ENCODE data around the gene OPHN1. TPM values are rescaled to one million over a fixed set of nuclear protein-coding genes. Genes with fewer than 3 reads are reported as not detected.

OPHN1 gene
- total and polyA plus RNA-seq, 2 donors (not counting 3 experiments of a cell fraction or from before 2014, with no cell fraction given), result 3.9 to 6.7 TPM

DNA sequence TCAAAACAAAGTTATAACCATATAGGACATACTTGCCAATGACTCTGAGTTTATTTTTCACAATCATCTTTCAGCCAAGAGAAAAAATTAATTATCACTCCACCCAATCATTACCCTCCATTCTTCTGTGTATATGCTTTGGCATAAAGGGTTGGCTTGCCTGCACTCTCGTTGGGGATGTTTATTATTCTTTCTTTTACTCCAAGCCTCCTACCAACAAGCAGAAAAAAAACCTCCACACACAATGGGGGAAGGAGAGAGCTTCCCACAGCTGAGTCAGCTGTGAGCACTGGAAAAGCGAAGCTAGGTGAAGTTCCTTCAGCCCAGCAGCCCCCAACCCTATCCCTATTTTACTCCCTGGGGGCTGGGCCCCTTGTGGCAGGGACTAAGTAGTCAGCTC, 1.5 kb downstream of the OPHN1 start:
- peak; percentile 41 for DNase-seq (ENCODE audit: low read depth, low spot score)
- ChIA-PET POLR2A (no interaction called here), CTCF (interaction anchor here (1.1 to 1.9 kb wide), 2 partner anchors 12 to 31 kb away, joined by 3 to 4 read pairs; no protein-coding TSS in a partner anchor)
- Histone ChIP-seq H3K79me2 (ENCODE audit: control insufficient read depth, insufficient read depth, low read length) (no peaks in the 10 kb centered on the region), H3K9ac (replicated peaks; ENCODE audit: extremely low read depth, insufficient read depth, low read length) (no peak overlapping the region), H3K4me3 (replicated peaks in 1 of 3; ENCODE audit: insufficient read depth in 1 of 3, low read depth in 1 of 3, low read length in 3 of 3) (no peak overlapping the region), H3K4me2 (ENCODE audit: insufficient read depth, low read length) (no peak overlapping the region), H3K9me1 (replicated peaks; ENCODE audit: control insufficient read depth, extremely low read depth, insufficient read depth, low read length) (no peaks in the 10 kb centered on the region), H3K4me1 (ENCODE audit: control insufficient read depth, extremely low read depth, insufficient read depth, low read length) (peaks cover 9% of the 10 kb centered on the region), H3K36me3 (ENCODE audit: control insufficient read depth in 2 of 2, extremely low read depth in 1 of 2, insufficient read depth in 2 of 2, low read length in 2 of 2) (no peaks in the 10 kb centered on the region), H4K20me1 (replicated peaks; ENCODE audit: control insufficient read depth, extremely low read depth, insufficient read depth, low read length) (no peaks in the 10 kb centered on the region), H3K27me3 (ENCODE audit: control insufficient read depth in 2 of 2, insufficient read depth in 2 of 2, low read length in 2 of 2) (no peaks in the 10 kb centered on the region), H2AFZ (ENCODE audit: low read depth, low read length) (no peak overlapping the region), H3K27ac (ENCODE audit: insufficient read depth, low read depth, low read length) (no peak overlapping the region), H3K9me3 (replicated peaks; ENCODE audit: control insufficient read depth, insufficient read depth, low read length) (no peaks in the 10 kb centered on the region)
- no peak for TF ChIP-seq JUN (IDR thresholded peaks at IDR 0.05; ENCODE audit: borderline replicate concordance, insufficient read depth, insufficient read length, low read depth)
- dilution Hi-C loops (cut with MboI; ENCODE audit: extremely low pct_ligation_motif_present, low sequenced_read_pairs) (no loop called here), intact Hi-C loops (cut with micrococcal nuclease) (loop anchor here (5.0 kb wide), 1 partner anchor 65 kb away; the partner anchor contains the start of gene YIPF6)
- BruUV-seq (replicated peaks), result no TSS peak
- no peak for FAIRE-seq

DNA sequence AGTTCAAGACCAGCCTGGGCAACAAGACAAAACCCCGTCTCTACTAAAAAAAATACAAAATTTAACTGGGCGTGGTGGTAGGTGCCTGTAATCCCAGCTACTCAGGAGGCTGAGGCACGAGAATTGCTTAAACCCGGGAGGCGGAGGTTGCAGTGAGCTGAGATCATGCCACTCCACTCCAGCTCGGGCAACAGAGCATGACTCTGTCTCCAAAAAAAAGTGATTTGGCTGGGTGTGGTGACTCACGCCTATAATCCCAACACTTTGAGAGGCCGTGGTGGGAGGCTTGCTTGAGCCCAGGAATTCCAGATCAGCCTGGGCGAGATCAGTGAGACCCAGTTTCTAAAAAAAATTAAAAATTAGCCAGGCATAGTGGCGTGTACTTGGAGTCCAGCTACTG, 4.1 kb downstream of the OPHN1 start:
- ChIA-PET POLR2A (no interaction called here), CTCF (no interaction called here)
- H2AFZ ChIP-seq (ENCODE audit: low read depth, low read length), result no peak overlapping the region
- DNase-seq (ENCODE audit: low read depth, low spot score) (no peak), FAIRE-seq (no peak)
- no peaks in the 10 kb centered on the region for H3K27me3 ChIP-seq (ENCODE audit: control insufficient read depth in 2 of 2, insufficient read depth in 2 of 2, low read length in 2 of 2)
- no peaks in the 10 kb centered on the region for H3K9me1 ChIP-seq (replicated peaks; ENCODE audit: control insufficient read depth, extremely low read depth, insufficient read depth, low read length)
- H3K79me2 ChIP-seq (ENCODE audit: control insufficient read depth, insufficient read depth, low read length), result no peaks in the 10 kb centered on the region
- H3K4me3 ChIP-seq (replicated peaks in 1 of 3; ENCODE audit: insufficient read depth in 1 of 3, low read depth in 1 of 3, low read length in 3 of 3), result no peak overlapping the region
- H3K27ac ChIP-seq (ENCODE audit: insufficient read depth, low read depth, low read length), result no peak overlapping the region
- BruUV-seq (replicated peaks), result no TSS peak
- no peaks in the 10 kb centered on the region for H3K36me3 ChIP-seq (ENCODE audit: control insufficient read depth in 2 of 2, extremely low read depth in 1 of 2, insufficient read depth in 2 of 2, low read length in 2 of 2)
- intact Hi-C loops (cut with micrococcal nuclease) (no loop called here), dilution Hi-C loops (cut with MboI; ENCODE audit: extremely low pct_ligation_motif_present, low sequenced_read_pairs) (no loop called here)
- peaks cover 9% of the 10 kb centered on the region for H3K4me1 ChIP-seq (ENCODE audit: control insufficient read depth, extremely low read depth, insufficient read depth, low read length)
- TF ChIP-seq CTCF (IDR thresholded peaks at IDR 0.05; ENCODE audit: extremely low read depth in 1 of 2, insufficient read depth in 1 of 2, low read depth in 1 of 2, low read length in 2 of 2), result no peak
- no peak for TF ChIP-seq JUN (IDR thresholded peaks at IDR 0.05; ENCODE audit: borderline replicate concordance, insufficient read depth, insufficient read length, low read depth)
- no peak for TF ChIP-seq EZH2 (IDR thresholded peaks at IDR 0.05; ENCODE audit: borderline replicate concordance, low read depth, low read length, severe bottlenecking)
- no peak for TF ChIP-seq MYC (IDR thresholded peaks at IDR 0.05; ENCODE audit: low read depth, low read length)
- no peak for TF ChIP-seq FOS (IDR thresholded peaks at IDR 0.05; ENCODE audit: borderline replicate concordance, insufficient read depth, low read length)
- TF ChIP-seq POLR2AphosphoS5 (IDR thresholded peaks at IDR 0.05; ENCODE audit: insufficient read depth, low read depth, low read length), result no peak
- no peak for TF ChIP-seq MAX (IDR thresholded peaks at IDR 0.05; ENCODE audit: insufficient read depth, insufficient read length)
- no peak for TF ChIP-seq POLR2A (IDR thresholded peaks at IDR 0.05; ENCODE audit: low read depth, low read length)
- TF ChIP-seq GATA2 (IDR thresholded peaks at IDR 0.05; ENCODE audit: insufficient read depth, insufficient read length, low read depth, low read length), result no peak
- no peaks in the 10 kb centered on the region for H3K9me3 ChIP-seq (replicated peaks; ENCODE audit: control insufficient read depth, insufficient read depth, low read length)
- no peak overlapping the region for H3K9ac ChIP-seq (replicated peaks; ENCODE audit: extremely low read depth, insufficient read depth, low read length)
- H3K4me2 ChIP-seq (ENCODE audit: insufficient read depth, low read length), result no peak overlapping the region
- H4K20me1 ChIP-seq (replicated peaks; ENCODE audit: control insufficient read depth, extremely low read depth, insufficient read depth, low read length), result no peaks in the 10 kb centered on the region

All from endothelial cell of umbilical vein (primary cell).